Activated naive CD4-positive, alpha-beta T cell treated with anti-CD3 and anti-CD28 coated beads, Interleukin-2, amount 50 U/mL, for 24 hours (primary cell): ENCODE results near the gene TRPM8.
A peak's percentile ranks its signal among the peaks of the same experiment; 100 is the strongest.

Experiments
- H3K27ac Mint-ChIP-seq: one replicate; pipeline ENCODE4 v1.8.0; 2021; ENCODE audit warnings: mild to moderate bottlenecking, mixed read lengths
- H3K27me3 Mint-ChIP-seq: one replicate; pipeline ENCODE4 v1.8.0; 2021; ENCODE audit warnings: mixed read lengths
- H3K36me3 Mint-ChIP-seq: one replicate; pipeline ENCODE4 v1.8.0; 2021; ENCODE audit warnings: mixed read lengths
- H3K4me1 Mint-ChIP-seq: one replicate; pipeline ENCODE4 v1.8.0; 2021; ENCODE audit warnings: mixed read lengths
- H3K4me3 Mint-ChIP-seq: one replicate; pipeline ENCODE4 v1.8.0; 2021; ENCODE audit warnings: mild to moderate bottlenecking, mixed read lengths
- H3K9me3 Mint-ChIP-seq: one replicate; pipeline ENCODE4 v1.8.0; 2021; ENCODE audit warnings: mixed read lengths

TRPM8 gene

DNA sequence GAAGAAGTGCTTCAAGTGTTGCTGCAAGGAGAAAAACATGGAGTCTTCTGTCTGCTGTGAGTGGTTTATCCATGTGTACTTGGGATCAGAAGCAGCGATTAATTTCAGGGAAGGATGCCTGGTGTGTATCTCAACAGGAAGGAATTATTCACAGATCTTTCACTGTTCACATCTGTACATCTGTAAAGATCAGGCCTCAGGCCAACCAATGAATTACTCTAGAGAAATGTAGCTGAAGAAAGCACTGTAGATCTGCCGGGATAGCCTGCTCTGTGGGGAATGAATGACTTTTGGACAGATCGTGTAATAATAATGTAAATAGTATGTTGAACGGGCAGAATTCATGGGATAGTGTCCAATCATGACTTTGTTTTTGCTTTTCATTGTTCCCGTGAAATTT is 79.3 kb downstream of the TRPM8 start:
- Mint-ChIP-seq H3K27me3 (no peaks in the 10 kb centered on the region), H3K27ac (no peak overlapping the region), H3K4me3 (no peak overlapping the region), H3K4me1 (peaks cover 21% of the 10 kb centered on the region), H3K9me3 (no peaks in the 10 kb centered on the region), H3K36me3 (peaks cover 2% of the 10 kb centered on the region)

GRCh38 chr2:233997707-233998106 is 80.5 kb downstream of the TRPM8 start:
- Mint-ChIP-seq H3K9me3 (no peaks in the 10 kb centered on the region), H3K27me3 (no peaks in the 10 kb centered on the region), H3K4me1 (peaks cover 15% of the 10 kb centered on the region), H3K36me3 (no peaks in the 10 kb centered on the region), H3K27ac (no peak overlapping the region), H3K4me3 (no peak overlapping the region)

DNA sequence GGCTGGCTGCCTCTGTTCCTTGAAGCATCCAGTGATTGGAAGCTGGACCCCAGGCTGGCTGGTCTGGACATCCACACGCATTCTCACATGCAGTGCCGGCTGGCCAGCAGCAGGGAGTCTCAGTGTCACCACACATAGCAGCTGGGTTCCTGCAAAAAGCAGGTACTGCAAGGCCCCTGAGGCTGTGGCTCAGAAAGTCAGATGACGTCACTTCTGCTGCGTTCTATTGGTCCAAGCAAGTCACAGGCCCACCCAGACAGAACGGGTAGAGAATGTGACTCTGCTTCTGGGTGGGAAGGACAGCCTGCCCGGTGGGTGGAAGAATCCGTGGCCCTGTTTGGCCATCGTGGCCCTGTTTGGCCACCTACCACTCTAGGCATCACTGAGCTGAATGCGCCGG is 82.0 kb downstream of the TRPM8 start:
- H3K9me3 Mint-ChIP-seq, result no peaks in the 10 kb centered on the region
- no peak overlapping the region for H3K27ac Mint-ChIP-seq
- no peak overlapping the region for H3K4me3 Mint-ChIP-seq
- H3K4me1 Mint-ChIP-seq, result peaks cover 15% of the 10 kb centered on the region
- no peaks in the 10 kb centered on the region for H3K36me3 Mint-ChIP-seq
- no peaks in the 10 kb centered on the region for H3K27me3 Mint-ChIP-seq

- Mint-ChIP-seq H3K9me3 (no peaks in the 10 kb centered on the region), H3K27ac (peak overlapping the region; percentile 13), H3K4me1 (peaks cover 15% of the 10 kb centered on the region), H3K4me3 (peak overlapping the region; percentile 15), H3K27me3 (no peaks in the 10 kb centered on the region), H3K36me3 (no peaks in the 10 kb centered on the region)
Observed at GRCh38 chr2:234001380-234002160, 84.4 kb downstream of the TRPM8 start.

DNA sequence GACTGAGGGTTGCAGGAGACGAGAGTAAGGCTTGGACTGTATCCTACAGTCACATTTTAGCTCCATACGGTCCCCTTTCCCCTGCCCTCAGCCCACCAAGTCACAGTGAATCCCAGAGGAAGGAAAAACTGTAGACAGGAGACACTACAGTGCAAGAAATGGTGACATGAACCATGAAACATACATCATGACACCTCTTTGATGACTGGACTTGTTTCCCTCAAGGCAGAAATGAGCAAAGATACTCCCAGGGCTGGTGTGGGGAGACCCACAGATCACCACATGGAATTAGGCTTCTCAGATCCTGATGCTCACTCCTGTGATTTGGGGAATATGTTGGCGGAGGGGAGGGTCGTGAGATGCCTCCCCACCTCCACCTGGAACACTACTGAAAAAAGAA is 85.1 kb downstream of the TRPM8 start:
- Mint-ChIP-seq H3K4me3 (no peak overlapping the region), H3K27me3 (no peaks in the 10 kb centered on the region), H3K27ac (no peak overlapping the region), H3K4me1 (peaks cover 15% of the 10 kb centered on the region), H3K9me3 (no peaks in the 10 kb centered on the region), H3K36me3 (no peaks in the 10 kb centered on the region)

DNA sequence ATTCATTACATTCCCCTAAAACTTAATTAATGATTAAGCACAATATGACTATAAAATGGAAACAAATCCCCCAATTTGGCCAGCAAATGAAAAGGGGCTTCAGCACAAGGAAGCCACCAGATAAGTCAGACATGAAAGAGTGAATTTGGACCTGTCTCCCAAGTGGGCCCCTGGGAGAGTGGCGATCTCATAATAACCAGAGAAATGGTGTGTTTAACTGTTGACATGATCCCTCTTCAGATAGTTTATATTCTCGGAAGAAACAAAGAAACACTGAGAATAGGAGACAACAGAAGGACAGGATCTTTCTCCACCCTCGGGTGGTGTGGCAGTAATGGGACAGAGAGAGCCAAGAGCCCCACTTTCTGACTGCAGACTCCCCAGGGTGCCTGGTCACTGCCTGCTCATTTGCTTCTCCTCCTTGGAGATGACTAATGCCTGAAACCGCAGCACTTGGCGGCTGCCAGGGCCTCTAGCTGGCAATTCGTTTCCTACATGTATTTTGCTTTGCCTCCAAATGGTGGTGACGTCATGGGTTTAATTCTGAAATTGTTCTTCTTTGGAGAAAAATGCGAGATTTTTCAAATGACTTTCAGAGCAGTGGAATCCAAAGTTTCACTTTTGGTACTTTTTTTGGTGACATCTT is 86.9 kb downstream of the TRPM8 start:
- Mint-ChIP-seq H3K36me3 (no peaks in the 10 kb centered on the region), H3K4me3 (no peak overlapping the region), H3K27me3 (no peaks in the 10 kb centered on the region), H3K4me1 (peaks cover 15% of the 10 kb centered on the region), H3K27ac (no peak overlapping the region), H3K9me3 (no peaks in the 10 kb centered on the region)

- Mint-ChIP-seq H3K9me3 (no peaks in the 10 kb centered on the region), H3K27me3 (no peaks in the 10 kb centered on the region), H3K36me3 (no peaks in the 10 kb centered on the region), H3K4me1 (peaks cover 15% of the 10 kb centered on the region), H3K27ac (no peak overlapping the region), H3K4me3 (no peak overlapping the region)
Observed at GRCh38 chr2:234005126-234005525, 88.0 kb downstream of the TRPM8 start.

GRCh38 chr2:234006501-234006900 is 89.3 kb downstream of the TRPM8 start:
- H3K27ac Mint-ChIP-seq, result no peak overlapping the region
- H3K36me3 Mint-ChIP-seq, result no peaks in the 10 kb centered on the region
- H3K27me3 Mint-ChIP-seq, result no peaks in the 10 kb centered on the region
- no peaks in the 10 kb centered on the region for H3K9me3 Mint-ChIP-seq
- H3K4me3 Mint-ChIP-seq, result no peak overlapping the region
- H3K4me1 Mint-ChIP-seq, result peaks cover 6% of the 10 kb centered on the region

GRCh38 chr2:234014427-234014826 is 97.3 kb downstream of the TRPM8 start:
- Mint-ChIP-seq H3K4me1 (no peaks in the 10 kb centered on the region), H3K27me3 (peaks cover 4% of the 10 kb centered on the region), H3K27ac (no peak overlapping the region), H3K36me3 (no peaks in the 10 kb centered on the region), H3K4me3 (no peak overlapping the region), H3K9me3 (no peaks in the 10 kb centered on the region)

GRCh38 chr2:234015861-234016260 is 98.7 kb downstream of the TRPM8 start:
- Mint-ChIP-seq H3K4me3 (no peak overlapping the region), H3K36me3 (no peaks in the 10 kb centered on the region), H3K27me3 (peaks cover 4% of the 10 kb centered on the region), H3K4me1 (no peaks in the 10 kb centered on the region), H3K27ac (no peak overlapping the region), H3K9me3 (no peaks in the 10 kb centered on the region)

DNA sequence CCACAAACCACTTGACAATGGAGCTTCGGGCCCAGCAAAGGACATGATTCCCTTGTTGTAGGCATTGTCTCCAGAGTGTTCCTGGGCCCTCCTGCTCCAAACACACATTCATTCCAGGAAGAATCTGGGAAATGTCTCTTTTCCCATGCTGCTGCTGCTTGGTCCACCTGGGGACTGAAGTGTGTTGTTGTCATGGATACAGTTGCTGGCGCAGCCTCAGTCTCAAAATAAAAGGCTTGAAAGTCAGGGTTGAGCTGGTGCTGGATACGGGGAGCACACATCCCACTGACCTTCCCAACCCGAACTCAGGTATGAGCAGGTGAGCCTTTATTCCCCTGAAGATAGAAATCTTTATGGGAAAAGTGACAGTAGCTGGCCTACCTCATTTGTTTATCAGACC is 102.7 kb downstream of the TRPM8 start:
- peaks cover 4% of the 10 kb centered on the region for H3K27me3 Mint-ChIP-seq
- peaks cover 3% of the 10 kb centered on the region for H3K4me1 Mint-ChIP-seq
- no peak overlapping the region for H3K27ac Mint-ChIP-seq
- peaks cover 2% of the 10 kb centered on the region for H3K36me3 Mint-ChIP-seq
- H3K9me3 Mint-ChIP-seq, result peaks cover 8% of the 10 kb centered on the region
- no peak overlapping the region for H3K4me3 Mint-ChIP-seq

DNA sequence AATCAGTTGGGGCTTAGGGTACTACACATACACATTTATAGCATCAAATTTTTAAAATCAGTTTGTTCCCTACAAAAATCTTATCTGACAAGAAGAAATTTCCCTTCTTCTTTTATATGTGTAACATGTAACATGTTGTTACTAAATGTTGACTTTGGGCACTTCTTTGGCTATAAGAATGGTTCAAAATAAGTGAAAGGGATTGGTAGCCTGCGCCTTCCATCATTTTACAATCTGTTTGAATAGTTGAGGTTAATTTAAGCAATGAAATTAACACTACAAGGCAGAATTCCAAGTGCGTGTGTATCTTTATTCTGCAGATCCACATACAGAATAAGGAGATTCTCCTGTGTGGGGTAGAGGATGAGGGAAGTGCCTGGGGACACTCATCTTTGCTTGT is 103.2 kb downstream of the TRPM8 start:
- Mint-ChIP-seq H3K9me3 (peaks cover 8% of the 10 kb centered on the region), H3K27ac (no peak overlapping the region), H3K27me3 (peaks cover 3% of the 10 kb centered on the region)

DNA sequence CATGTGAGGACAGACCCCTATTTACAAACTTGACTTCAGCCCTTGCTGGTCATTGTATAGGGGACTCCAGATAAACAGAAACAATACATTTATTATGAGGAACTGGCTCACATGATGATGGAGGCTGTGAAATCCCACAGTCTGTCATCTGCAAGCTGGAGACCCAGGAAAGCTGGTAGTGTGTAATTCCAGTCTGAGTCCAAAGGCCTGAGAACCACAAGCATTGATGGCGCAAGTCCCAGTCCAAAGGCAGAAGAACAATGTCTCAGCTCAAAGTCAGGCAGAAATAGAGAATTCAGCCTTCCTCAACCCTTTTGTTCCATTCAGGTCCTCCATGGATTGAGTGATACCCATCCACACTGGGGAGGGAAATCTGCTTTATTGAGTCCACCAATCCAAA is 105.3 kb downstream of the TRPM8 start:
- Mint-ChIP-seq H3K9me3 (peaks cover 8% of the 10 kb centered on the region), H3K36me3 (peaks cover 2% of the 10 kb centered on the region), H3K4me3 (no peak overlapping the region), H3K27me3 (no peaks in the 10 kb centered on the region), H3K4me1 (peaks cover 28% of the 10 kb centered on the region), H3K27ac (no peak overlapping the region)

More for the DNA sequence above, 103.2 kb downstream of the TRPM8 start:
- Mint-ChIP-seq H3K36me3 (peaks cover 2% of the 10 kb centered on the region), H3K4me3 (no peak overlapping the region), H3K4me1 (peaks cover 8% of the 10 kb centered on the region)

DNA sequence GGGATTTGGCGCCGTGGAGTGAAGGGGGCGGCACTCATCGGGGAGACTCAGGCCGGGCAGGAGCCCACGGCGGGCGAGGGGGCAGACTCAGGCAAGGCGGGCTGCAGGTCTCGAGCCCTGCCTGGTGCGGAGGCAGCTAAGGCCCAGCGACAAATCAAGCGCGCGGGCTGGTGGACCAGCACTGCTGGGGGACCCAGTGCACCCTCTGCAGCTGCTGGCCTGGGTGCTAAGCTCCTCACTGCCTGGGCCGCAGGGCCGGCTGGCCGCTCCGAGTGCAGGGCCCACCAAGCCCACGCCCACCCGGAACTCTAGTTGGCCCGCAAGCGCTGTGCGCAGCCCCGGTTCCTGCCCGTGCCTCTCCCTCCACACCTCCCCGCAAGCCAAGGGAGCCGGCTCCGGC is 107.1 kb downstream of the TRPM8 start:
- Mint-ChIP-seq H3K4me1 (peaks cover 38% of the 10 kb centered on the region), H3K9me3 (peaks cover 8% of the 10 kb centered on the region), H3K36me3 (peaks cover 2% of the 10 kb centered on the region), H3K27ac (no peak overlapping the region), H3K27me3 (no peaks in the 10 kb centered on the region), H3K4me3 (no peak overlapping the region)

- Mint-ChIP-seq H3K36me3 (peaks cover 2% of the 10 kb centered on the region), H3K9me3 (peaks cover 8% of the 10 kb centered on the region), H3K27ac (no peak overlapping the region), H3K4me3 (peak overlapping the region; percentile 83), H3K27me3 (no peaks in the 10 kb centered on the region), H3K4me1 (peaks cover 38% of the 10 kb centered on the region)
Observed at GRCh38 chr2:234025466-234025865, 108.3 kb downstream of the TRPM8 start.

GRCh38 chr2:234025891-234026401 is 108.8 kb downstream of the TRPM8 start:
- Mint-ChIP-seq H3K4me1 (peaks cover 38% of the 10 kb centered on the region), H3K27me3 (no peaks in the 10 kb centered on the region), H3K36me3 (peaks cover 2% of the 10 kb centered on the region), H3K9me3 (peaks cover 8% of the 10 kb centered on the region), H3K4me3 (peak overlapping the region; percentile 83), H3K27ac (no peak overlapping the region)
